Measurements from ENCODE around the gene ZSWIM5. TPM values are rescaled to one million over a fixed set of nuclear protein-coding genes. Genes with fewer than 3 reads are reported as not detected.
"Not testable (repeated sequence)": the region's sequence is repeated elsewhere in the genome, so short reads cannot be mapped to it uniquely, and the experiment has no call there.

The ZSWIM5 gene
- total and polyA plus RNA-seq, 2 of the 8 experiments (the other 6 are each of a cell fraction or from before 2014, with no cell fraction given), result 2.5 to 3.9 TPM

DNA sequence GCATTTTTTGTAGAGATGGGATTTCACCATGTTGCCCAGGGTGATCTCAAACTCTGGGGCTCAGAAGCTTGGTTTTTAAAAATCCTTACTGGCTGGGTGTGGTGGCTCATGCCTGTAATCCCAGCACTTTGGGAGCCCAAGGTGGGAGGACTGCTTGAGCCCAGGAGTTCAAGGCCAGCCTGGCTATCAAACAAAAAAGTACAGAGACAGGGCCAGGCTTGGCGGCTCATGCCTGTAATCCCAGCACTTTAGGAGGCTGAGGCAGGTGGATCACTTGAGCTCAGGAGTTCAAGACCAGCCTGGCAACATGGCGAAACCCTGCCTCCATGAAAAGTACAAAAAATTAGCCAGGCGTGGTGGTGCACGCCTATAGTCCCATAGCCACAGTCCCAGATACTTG, 112.0 kb downstream of the ZSWIM5 start:
- H3K4me1 ChIP-seq (replicated peaks in 1 of 4; ENCODE audit: control insufficient read depth in 3 of 4, insufficient read depth in 4 of 4, low read length in 3 of 4); H2BK12ac ChIP-seq (ENCODE audit: low read depth, low read length); H2BK20ac ChIP-seq (ENCODE audit: low read length); H3K4ac ChIP-seq (replicated peaks; ENCODE audit: insufficient read length, low read depth, low read length); H3K4me2 ChIP-seq (ENCODE audit: insufficient read depth in 1 of 2, low read depth in 2 of 2, low read length in 2 of 2); H3K23me2 ChIP-seq (ENCODE audit: low read depth, low read length); H4K91ac ChIP-seq (replicated peaks; ENCODE audit: insufficient read length, low read length); H2BK15ac ChIP-seq (ENCODE audit: low read length); H3K4me3 ChIP-seq (ENCODE audit: extremely low read depth in 1 of 4, insufficient read depth in 2 of 4, low read depth in 3 of 4, low read length in 4 of 4); H3K18ac ChIP-seq (ENCODE audit: extremely low read depth, low read length); H3K23ac ChIP-seq (ENCODE audit: insufficient read length); H3K36me3 ChIP-seq (ENCODE audit: control insufficient read depth in 2 of 4, insufficient read depth in 4 of 4, low read length in 3 of 4); H3K79me2 ChIP-seq (ENCODE audit: control insufficient read depth in 1 of 2, insufficient read depth in 2 of 2, low read length in 2 of 2); FAIRE-seq; H3K27me3 ChIP-seq (replicated peaks in 1 of 4; ENCODE audit: control insufficient read depth in 3 of 4, extremely low read depth in 1 of 4, insufficient read depth in 3 of 4, low read length in 3 of 4); POLR2A ChIA-PET (ENCODE audit: partially characterized antibody); H2BK120ac ChIP-seq (replicated peaks; ENCODE audit: low read depth, low read length); H3K79me1 ChIP-seq (ENCODE audit: low read depth, low read length); H3K56ac ChIP-seq (replicated peaks; ENCODE audit: insufficient read length, low read depth, low read length); H3K14ac ChIP-seq (ENCODE audit: insufficient read length); H4K8ac ChIP-seq (ENCODE audit: extremely low read depth, insufficient read depth, low read length); H4K5ac ChIP-seq (ENCODE audit: insufficient read length, low read depth, low read length); H3K9me3 ChIP-seq (ENCODE audit: insufficient read depth in 2 of 2, low read depth in 1 of 2, low read length in 1 of 2); H2BK5ac ChIP-seq (ENCODE audit: low read depth, low read length); H2AFZ ChIP-seq (ENCODE audit: low read length); H2AK5ac ChIP-seq (ENCODE audit: low read depth, low read length); H4K20me1 ChIP-seq (replicated peaks in 1 of 2; ENCODE audit: control insufficient read depth in 1 of 2, insufficient read depth in 2 of 2, low read length in 2 of 2); DNase-seq (ENCODE audit: low read depth in 1 of 2, low spot score in 2 of 2); H3K9ac ChIP-seq (replicated peaks in 1 of 4; ENCODE audit: extremely low read depth in 1 of 4, low read depth in 3 of 4, low read length in 3 of 4); H3K27ac ChIP-seq (ENCODE audit: low read depth, low read length): not testable (repeated sequence)
- CTCF ChIA-PET (ENCODE audit: partially characterized antibody), result interaction anchor here (1.1 kb wide), 1 partner anchor 13 kb away, joined by 3 read pairs; no protein-coding TSS in a partner anchor
- WGBS, 2 experiments (ENCODE audit: extremely low coverage in 1 of 2, insufficient coverage in 1 of 2, insufficient read length in 1 of 2, insufficient replicate concordance in 2 of 2, low coverage in 1 of 2, low lambda C conversion rate in 2 of 2, missing lambda C conversion rate in 1 of 2), result 89% methylated on average over 4 of the region's 4 CpGs; no CpG with 5 or more reads in 1 of the 2 experiments
